NT2/D1 (cell line): ENCODE measurements around the gene MYOD1.

Experiments used
- SUZ12 ChIP-seq: IDR thresholded peaks from 2 replicates; pipeline ENCODE4 v1.6.1; 2011; ENCODE audit not compliant: insufficient read length, insufficient read depth; ENCODE audit errors: extremely low read depth
- YY1 ChIP-seq: IDR thresholded peaks from 2 replicates; pipeline ENCODE4 v1.6.1; 2011; ENCODE audit not compliant: insufficient read length, insufficient read depth
- ZNF274 ChIP-seq: IDR thresholded peaks from 2 replicates; pipeline ENCODE4 v1.6.1; 2011; ENCODE audit warnings: mild to moderate bottlenecking, low read depth, low read length

- TF ChIP-seq ZNF274 (no peak), YY1 (no peak), SUZ12 (no peak)
Observed at GRCh38 chr11:17762309-17762974, 43.1 kb downstream of the MYOD1 start.
